NCI-H2107 treated with DMSO at 0.1 percent for 48 hours (cell line): Measurements from ENCODE around the gene PLSCR4.

ENCODE experiments used
- DNase-seq: peaks from one replicate; lab custom pipeline; 2025; ENCODE audit not compliant: unreplicated experiment; lab: John Stamatoyannopoulos, UW

PLSCR4 gene

GRCh38 chr3:146195605-146196004 lies 55.3 kb downstream of the PLSCR4 start:
- no peak for DNase-seq

- no peak for DNase-seq
Measured at GRCh38 chr3:146195030-146195429, 55.9 kb downstream of the PLSCR4 start.

GRCh38 chr3:146191051-146191450 lies 59.9 kb downstream of the PLSCR4 start:
- DNase-seq: no peak

GRCh38 chr3:146189519-146190173 lies 61.3 kb downstream of the PLSCR4 start:
- DNase-seq: peak; percentile 83

GRCh38 chr3:146187334-146187950 lies 63.5 kb downstream of the PLSCR4 start:
- peak; percentile 35 for DNase-seq

- DNase-seq: no peak
Measured at GRCh38 chr3:146184241-146185015, 66.5 kb downstream of the PLSCR4 start.

- no peak for DNase-seq
Measured at GRCh38 chr3:146181216-146181615, 69.7 kb downstream of the PLSCR4 start.

- no peak for DNase-seq
Measured at GRCh38 chr3:146180376-146180775, 70.5 kb downstream of the PLSCR4 start.

- no peak for DNase-seq
Measured at GRCh38 chr3:146178006-146178689, 72.8 kb downstream of the PLSCR4 start.

- no peak for DNase-seq
Measured at GRCh38 chr3:146177519-146177918, 73.4 kb downstream of the PLSCR4 start.

- no peak for DNase-seq
Measured at GRCh38 chr3:146177072-146177471, 73.8 kb downstream of the PLSCR4 start.

GRCh38 chr3:146172586-146172985 lies 78.3 kb downstream of the PLSCR4 start:
- no peak for DNase-seq

GRCh38 chr3:146170591-146170990 lies 80.3 kb downstream of the PLSCR4 start:
- DNase-seq: no peak

GRCh38 chr3:146169891-146170290 lies 81.0 kb downstream of the PLSCR4 start:
- no peak for DNase-seq

- DNase-seq: no peak
Measured at GRCh38 chr3:146166826-146167225, 84.1 kb downstream of the PLSCR4 start.

- no peak for DNase-seq
Measured at GRCh38 chr3:146166415-146166821, 84.5 kb downstream of the PLSCR4 start.

GRCh38 chr3:146165877-146166276 lies 85.0 kb downstream of the PLSCR4 start:
- no peak for DNase-seq

GRCh38 chr3:146164971-146165769 lies 85.7 kb downstream of the PLSCR4 start:
- no peak for DNase-seq

- no peak for DNase-seq
Measured at GRCh38 chr3:146164506-146164905, 86.4 kb downstream of the PLSCR4 start.

GRCh38 chr3:146164071-146164470 lies 86.8 kb downstream of the PLSCR4 start:
- DNase-seq: no peak

- DNase-seq: no peak
Measured at GRCh38 chr3:146163584-146163983, 87.3 kb downstream of the PLSCR4 start.
